Measurements from ENCODE around the gene VIPAS39.

DNA sequence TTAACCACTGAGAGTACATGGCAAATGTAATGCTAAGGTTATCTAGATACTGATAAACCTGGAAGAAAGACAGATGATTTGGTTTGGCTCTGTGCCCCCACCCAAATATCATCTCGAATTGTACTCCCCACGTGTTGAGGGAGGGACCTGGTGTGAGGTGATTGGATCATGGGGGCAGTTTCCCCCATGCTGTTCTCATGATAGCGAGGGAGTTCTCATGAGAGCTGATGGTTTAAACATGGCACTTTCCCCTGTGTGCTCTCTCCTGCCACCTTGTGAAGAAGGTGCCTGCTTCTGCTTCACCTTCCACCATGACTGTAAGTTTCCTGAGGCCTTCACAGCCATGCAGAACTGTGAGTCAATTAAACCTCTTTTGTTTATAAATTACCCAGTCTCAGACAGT is 48.3 kb downstream of the VIPAS39 start:
- TF ChIP-seq, protein P1, sequence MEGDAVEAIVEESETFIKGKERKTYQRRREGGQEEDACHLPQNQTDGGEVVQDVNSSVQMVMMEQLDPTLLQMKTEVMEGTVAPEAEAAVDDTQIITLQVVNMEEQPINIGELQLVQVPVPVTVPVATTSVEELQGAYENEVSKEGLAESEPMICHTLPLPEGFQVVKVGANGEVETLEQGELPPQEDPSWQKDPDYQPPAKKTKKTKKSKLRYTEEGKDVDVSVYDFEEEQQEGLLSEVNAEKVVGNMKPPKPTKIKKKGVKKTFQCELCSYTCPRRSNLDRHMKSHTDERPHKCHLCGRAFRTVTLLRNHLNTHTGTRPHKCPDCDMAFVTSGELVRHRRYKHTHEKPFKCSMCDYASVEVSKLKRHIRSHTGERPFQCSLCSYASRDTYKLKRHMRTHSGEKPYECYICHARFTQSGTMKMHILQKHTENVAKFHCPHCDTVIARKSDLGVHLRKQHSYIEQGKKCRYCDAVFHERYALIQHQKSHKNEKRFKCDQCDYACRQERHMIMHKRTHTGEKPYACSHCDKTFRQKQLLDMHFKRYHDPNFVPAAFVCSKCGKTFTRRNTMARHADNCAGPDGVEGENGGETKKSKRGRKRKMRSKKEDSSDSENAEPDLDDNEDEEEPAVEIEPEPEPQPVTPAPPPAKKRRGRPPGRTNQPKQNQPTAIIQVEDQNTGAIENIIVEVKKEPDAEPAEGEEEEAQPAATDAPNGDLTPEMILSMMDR (IDR thresholded peaks at IDR 0.05) = no peak
- TF ChIP-seq POLR2A (IDR thresholded peaks at IDR 0.05) (no peak), EP300 (IDR thresholded peaks at IDR 0.05) (no peak)
